HG03354 (cell line): Measurements from ENCODE around the gene B4GALT4.
"Not testable (repeated sequence)": the region's sequence is repeated elsewhere in the genome, so short reads cannot be mapped to it uniquely, and the experiment has no call there.

Source experiments
- ATAC-seq: cut with Tn5 transposase; IDR thresholded peaks from one replicate; pipeline ENCODE4 v1.9.1; 2021; ENCODE audit warnings: mild to moderate bottlenecking; ENCODE audit not compliant: unreplicated experiment, poor library complexity, severe bottlenecking

The B4GALT4 gene

DNA sequence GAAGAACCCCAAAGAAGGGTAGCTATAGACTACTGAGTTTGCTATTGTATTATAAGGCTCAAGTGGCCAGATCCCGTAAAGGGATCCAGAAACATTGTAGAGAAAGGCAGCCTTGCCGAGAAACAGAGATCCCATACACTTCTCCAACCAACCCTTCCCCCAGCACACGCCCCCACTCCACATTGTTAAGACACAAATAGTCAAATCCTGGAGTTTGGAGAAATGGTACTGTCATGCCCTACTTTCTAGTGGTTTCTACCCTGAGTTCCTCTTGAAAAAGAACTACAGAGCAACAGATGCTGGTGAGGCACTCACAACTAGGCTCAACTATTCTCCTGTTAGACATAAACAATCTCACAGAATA is 33.2 kb downstream of the B4GALT4 start:
- no peak for ATAC-seq

DNA sequence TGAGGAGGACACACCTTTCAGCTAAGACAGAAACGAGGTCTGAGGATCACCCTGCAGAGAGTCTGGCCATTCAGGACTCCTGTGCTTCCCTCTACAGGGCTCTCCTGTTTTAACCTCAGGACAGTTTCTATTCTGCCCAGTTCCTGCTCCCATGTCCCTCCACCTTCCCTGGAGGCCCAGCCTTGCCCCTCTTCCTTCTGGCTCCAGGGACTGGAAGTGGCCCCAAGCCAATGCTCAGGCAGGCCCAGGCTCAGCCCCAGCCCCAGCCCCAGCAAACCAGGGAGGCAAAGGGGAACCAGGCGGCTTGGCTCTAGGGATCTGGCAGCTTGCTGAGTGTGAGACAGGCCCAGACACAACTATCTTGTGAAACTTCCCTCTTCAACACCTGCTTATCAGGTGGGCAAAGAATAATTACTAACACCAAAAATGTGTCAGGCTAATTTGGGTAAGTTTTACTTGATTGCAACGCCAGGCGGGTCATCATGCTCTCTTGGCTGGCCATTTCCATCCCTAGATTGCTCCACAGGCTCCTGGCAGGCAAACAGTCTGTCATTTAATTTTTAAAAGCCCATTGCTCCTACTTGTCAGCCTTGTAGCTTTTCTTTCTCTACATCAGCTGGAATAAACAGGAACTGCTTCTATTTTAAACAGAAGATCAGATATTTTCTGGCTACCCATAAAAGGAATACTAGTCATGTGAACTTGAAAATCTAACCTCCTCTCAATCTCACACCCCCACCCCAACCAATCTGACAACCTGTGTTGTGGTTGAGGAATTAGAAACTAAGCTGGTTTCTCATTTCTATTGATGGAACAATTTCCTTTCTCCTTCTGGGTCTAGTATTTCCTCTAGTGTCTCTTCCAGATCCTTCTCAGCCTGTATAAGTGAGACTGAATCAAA is 33.8 kb downstream of the B4GALT4 start:
- no peak for ATAC-seq

DNA sequence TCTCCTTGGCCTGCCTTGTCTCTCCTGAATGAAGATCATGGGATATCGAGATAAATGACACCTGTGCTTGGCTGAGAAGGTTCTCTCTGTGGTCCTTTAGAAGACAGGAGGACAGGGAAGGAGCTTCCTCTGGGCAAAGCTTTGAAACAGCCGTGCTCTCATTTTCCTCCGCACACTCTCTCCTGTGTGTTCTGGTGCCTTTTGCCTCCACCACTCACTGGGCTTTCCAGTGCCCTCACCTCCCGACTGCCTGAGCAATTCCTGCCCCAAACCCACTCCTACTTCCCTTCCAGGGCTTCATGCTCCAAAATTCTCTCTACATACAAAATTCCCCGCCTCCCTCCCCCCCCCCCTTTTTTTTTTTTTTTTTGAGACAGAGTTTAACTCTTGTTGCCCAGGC is 35.0 kb downstream of the B4GALT4 start:
- ATAC-seq = no peak

DNA sequence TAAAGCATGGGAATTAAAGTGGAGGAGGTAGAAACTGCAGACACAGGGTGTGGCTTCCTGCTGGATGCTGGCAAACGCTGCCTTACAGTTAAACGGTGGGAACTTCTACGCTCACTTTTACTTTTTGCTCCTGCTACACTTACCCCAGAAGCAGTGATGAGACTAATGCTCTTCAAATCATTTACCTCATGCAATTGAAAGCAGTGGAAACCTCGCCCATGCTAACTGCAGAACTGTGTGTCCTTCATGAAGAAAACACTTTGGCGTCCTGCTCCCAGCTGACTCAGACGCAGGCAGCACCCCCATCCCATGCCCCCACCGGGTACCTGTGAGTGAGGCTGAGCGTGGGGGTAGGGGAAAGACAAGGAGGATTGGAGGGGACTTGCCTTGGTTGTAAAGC is 35.5 kb downstream of the B4GALT4 start:
- ATAC-seq = no peak

DNA sequence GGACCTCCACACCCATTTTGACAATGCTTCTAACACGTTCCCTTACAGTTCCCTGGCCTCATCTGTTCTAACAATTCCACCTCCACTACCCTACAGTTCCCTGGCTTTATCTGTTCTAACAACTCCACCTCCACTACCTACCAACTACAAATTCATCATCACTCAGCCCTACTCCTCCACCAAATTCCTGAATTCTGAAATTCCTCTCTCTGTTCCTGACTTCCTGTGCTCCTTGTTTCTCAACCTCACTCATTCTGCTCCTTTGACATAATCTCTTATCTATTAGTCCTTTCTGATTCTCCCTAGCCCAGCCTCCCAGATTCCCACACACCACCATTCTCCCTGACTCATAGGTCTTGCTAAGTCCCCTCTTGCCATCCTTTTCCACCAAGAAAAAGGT is 44.8 kb downstream of the B4GALT4 start:
- ATAC-seq = no peak

DNA sequence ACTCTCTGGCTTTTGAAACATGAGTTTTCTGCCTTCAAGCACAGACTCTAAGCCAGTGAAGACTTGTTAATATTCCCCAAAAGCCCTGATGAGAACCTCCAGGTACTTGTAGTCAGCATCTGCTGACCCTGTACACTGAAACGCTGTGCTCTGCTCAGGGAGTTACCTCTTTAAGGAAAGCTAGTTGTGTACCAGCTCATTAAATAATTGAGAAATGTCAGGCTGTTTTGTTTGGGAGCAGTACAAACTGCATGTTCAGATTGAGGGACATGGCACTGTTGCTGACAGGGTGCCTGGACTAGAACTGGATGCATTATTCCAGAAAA is 45.6 kb downstream of the B4GALT4 start:
- ATAC-seq = no peak

DNA sequence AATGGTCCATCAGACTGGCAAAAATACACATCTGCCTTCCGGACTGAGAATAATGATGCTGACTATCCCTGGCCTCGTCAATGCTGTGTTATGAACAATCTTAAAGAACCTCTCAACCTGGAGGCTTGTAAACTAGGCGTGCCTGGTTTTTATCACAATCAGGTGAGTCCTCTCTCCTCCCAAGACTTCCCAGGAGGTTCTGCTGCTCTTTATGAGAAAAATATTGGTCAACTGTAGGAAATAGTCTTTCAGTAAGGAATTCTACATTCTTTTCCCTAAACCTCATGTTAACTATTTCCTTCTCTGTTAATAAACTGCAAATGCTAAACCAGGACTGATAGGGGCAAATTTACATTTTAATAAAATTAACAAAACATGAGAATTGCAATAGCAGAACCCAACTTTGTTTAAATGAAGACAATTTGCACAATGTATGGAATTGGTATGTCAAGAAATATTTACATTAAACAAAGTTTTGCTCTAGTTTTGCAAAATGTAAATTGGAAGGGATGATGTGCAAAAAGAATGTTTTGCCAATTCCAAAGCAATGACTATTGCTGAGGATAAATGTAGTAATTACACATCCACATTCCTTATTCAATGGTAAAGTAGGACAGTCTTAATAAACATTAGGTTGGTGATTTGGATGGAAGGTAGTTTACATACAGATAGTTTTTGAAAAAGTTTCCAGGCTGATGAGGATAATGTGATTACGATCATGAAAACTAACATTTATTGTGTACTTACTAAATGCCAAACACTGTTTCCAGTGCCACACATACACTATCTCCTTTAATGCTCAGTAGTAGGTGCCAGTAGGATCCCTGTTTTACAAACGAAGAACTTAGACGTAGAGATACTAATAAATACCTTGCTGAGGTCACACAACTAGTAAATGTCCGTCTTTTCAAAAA is 46.2 kb downstream of the B4GALT4 start:
- no peak for ATAC-seq

DNA sequence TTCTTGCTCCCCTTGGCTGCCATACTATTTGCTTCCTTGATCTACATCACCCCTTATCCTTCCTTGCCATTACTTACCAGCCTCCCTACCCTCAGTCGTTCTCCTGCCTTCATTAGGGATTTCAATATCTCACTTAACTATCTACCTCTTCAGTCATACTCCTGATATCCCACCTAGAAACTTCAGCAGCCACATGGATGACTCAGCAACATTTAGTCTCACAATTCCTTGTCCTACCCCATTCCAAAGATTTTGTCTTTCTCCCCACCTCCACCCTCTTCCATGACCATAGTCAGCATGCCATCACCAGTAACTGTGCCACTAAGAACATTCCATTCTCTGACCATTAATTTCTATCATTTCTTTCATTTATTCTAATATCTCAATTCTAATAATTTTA is 48.9 kb downstream of the B4GALT4 start:
- no peak for ATAC-seq

DNA sequence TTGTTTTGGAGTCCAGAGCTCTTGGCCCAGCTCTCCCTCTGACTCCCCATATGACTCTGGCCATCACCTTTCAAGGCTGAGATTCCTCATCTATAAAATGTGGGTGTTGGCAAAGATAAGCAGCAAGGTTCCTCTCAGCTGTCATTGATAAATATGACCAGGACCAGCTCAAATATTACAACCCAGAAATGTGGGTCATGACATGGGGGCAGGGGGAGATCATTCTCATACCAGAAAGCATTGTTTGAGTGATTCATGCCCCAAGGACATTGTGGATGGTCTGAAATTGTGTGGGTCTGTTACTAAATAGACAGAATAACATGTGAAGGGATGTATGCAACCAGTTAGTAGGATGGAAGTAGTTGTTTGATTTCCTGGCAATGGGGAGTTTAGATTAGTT is 53.4 kb downstream of the B4GALT4 start:
- no peak for ATAC-seq

DNA sequence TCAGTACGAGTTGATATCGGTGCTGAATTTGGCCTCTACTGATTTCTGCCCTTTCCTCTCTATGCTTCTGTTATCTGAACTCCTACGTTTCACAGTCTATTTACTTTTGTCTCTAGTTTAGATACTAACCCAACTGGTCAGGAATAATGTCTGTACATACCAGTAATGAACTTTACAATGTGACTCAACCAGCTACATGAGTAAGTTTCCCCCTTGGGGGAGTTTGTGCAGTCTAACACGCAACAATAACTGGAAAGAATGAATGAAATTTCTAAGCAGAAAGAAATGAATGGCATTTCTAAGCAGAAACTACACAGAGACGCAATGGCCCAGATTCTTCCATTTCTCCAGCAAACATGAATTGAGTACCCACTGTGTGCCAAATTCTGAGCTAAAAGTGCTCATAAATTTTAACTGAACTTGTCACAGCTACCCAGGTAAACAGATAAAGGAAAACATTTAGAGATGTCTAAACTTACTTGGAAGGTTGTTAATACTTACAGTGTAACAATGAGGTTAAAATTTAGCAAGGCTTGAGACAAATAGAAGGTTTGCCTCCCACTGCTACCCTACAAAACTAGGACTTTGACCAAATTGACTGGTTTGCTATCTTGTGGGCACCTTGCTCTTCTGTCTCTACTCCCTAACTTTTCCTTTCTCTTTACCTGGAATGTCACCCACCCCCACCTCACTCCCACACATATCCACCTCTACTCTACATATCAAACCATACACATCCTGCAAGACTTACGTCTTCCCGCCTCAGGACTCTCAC is 55.7 kb downstream of the B4GALT4 start:
- ATAC-seq = no peak

DNA sequence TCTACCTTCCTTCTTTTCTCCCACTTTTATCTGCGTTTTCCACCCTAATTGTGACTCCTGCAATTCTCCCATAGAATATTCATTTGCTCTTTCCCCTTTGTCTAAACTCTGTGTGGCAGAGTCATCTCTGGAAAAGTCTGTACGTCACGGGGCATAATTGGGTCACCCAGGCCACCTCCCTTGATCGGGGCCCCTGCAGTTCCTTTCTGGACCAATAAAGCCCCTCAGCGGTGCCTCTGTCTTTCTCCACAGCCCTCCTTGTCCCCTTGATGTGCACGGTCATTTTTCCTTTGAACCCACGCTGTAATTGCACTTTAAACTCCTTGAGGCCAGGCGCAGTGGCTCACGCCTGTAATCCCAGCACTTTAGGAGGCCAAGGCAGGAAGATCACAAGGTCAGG is 56.6 kb downstream of the B4GALT4 start:
- no peak for ATAC-seq

DNA sequence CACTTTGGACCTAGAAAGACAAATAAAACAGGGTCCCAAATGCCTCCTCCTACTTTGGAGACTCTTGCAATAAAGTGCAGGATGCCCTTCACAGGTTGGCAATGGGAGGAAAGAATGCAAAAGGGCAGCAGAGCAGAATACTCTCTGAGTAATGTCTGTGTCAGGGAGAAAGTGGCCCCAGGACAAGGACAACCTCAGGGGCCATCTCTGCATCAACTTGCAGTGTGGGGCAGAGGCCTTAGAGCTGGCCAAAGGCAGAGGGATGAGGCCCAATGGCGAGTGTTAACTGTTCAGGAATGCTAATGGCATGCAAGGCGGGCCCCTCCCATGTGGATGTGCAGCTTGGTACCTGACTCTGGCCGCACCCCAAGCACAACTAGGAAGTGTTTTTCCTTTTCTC is 58.9 kb downstream of the B4GALT4 start:
- ATAC-seq = no peak

DNA sequence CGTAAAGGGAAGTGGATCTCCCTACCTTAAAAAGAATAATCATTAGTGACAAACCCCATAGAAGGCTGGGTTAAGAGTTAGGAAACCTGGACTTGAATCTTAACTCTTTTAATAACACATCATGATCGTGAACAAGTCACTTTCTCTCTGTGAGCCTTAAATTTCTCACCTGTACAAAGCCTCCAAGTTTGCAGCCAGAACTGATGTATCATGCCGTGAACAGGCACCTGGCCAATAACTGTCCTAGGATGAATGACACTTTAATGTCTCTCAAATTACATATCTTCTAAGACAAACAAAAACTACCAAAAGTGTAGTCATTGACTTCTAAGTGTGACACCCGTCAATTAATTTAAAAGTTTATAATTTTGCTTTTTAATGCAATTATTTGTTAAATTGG is 63.4 kb downstream of the B4GALT4 start:
- ATAC-seq = no peak

DNA sequence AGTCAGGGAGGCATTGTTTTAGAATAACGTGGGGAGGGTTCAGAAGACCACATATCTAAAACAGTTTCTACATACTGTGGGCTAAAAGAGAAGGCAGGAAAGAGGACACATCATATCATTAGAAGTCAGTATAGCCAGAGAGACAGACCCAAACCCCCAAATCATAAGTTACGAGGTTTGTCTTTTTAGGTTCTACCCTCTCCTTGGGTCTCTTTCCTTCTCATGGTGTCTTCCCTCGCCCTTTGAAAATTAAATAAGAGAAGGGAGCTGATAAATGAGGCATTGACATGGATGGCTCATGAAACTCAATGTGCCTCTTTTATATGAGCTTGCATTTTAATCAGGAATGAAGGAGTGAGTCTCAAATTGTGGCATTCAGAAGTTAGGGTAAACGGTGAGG is 63.9 kb downstream of the B4GALT4 start:
- no peak for ATAC-seq

DNA sequence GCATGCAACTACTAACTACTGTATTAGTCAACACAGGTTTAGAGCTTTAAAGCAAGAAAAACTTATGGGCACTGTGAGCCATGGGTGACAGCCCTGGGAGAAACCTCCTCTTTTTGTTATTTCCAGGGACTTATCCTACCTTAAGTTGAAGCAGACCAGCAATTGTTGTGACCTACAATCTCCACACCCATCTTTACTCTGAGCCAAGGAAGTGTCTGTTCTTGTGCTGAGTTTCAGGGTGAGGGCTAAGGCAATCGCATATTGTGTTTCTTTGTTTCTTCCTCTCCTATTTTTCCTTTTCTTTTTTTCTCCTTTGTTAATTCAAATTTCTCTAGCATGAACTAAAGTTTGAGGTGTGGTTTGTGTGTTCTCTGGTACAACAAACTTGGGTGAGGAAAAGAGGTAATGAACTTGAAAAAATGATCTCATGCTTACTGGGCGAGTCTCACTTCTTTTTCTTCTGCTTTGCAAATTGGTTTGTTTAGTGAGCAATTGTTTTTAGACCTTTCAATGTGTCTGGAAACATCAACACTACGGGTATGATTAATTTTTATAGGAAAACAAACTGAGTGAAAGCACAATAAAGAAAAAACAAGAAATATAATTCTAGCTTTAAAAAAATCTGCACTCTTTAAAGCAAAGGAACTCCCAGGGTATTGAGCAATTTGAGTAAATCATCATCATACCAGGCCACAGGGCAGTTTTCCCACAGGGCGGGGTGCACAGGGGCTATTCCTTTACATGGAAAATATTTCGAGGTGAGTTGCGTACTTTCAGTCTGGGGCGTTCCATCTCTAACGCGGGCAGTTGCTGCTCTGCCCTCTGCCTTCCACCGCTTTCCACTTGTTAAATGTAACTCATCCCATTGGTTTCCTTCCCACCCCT is 64.6 kb downstream of the B4GALT4 start:
- no peak for ATAC-seq

DNA sequence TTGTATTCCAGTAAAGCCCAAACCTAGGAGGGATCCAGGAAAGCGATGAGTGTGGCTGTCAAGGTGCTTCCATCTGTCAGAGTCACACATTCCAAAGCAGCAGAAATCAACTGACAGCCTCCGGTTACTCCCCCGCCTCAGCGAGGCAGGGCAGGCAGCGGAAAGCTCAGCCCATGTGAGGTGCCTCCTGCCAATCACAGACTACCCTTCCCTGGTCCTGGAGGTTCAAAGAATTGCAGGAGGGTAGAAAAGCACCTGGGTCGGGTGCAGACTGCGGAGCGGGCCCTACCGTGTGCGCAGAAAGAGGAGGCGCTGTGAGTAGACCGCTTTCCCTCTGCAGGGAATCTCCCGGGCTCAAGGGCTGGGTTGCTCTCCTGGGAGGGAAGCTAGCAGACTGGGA is 67.4 kb downstream of the B4GALT4 start, which contains the start of gene UPK1B:
Gene UPK1B (plus strand): TSS at position 274 of the 400 bp plus-strand sequence. CDS start 13,144 bp downstream, outside the sequence.
- no peak for ATAC-seq

DNA sequence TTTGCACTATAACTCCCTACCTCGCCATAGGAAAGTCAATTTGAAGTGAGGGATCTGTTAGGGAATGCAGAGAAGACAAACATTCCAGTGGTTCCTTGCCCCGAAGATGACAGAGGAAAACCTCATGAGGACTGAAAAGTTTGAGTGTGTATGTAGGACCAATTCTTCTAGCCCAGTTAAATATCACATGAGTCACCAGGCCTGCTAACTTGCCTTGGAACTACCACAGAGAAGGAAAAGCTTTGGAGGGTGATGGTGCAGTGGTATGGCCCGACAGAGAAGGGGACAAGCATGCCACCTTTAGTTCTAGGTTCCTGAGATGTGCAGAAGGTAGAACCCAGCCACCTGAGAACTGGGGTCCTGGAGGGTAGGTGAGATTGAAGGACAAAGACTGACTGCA is 69.9 kb downstream of the B4GALT4 start:
- no peak for ATAC-seq

DNA sequence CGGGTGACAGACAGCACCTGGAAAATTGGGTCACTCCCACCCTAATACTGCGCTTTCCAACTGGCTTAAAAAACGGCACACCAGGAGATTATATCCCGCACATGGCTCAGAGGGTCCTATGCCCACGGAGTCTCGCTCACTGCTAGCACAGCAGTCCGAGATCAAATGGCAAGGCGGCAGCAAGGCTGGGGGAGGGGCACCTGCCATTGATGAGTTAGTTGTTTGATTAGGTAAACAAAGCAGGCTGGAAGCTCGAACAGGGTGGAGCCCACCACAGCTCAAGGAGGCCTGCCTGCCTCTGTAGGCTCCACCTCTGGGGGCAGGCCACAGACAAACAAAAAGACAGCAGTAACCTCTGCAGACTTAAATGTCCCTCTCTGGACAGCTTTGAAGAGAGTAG is 75.9 kb downstream of the B4GALT4 start:
- ATAC-seq = not testable (repeated sequence)
